Cerebellar nuclear complex (tissue), 1 donor: Measurements from ENCODE around the gene IL20RB.

Experiments
- DNase-seq, 2 experiments: peaks; one replicate each; lab custom pipeline; 2025; lab: John Stamatoyannopoulos, UW

IL20RB gene, protein sequence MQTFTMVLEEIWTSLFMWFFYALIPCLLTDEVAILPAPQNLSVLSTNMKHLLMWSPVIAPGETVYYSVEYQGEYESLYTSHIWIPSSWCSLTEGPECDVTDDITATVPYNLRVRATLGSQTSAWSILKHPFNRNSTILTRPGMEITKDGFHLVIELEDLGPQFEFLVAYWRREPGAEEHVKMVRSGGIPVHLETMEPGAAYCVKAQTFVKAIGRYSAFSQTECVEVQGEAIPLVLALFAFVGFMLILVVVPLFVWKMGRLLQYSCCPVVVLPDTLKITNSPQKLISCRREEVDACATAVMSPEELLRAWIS

GRCh38 chr3:136957751-136958288 lies at the start of gene IL20RB:
TSS of gene IL20RB (plus strand) at chr3:136957983. CDS start at chr3:136958114, 131 bp downstream.
- DNase-seq, result no peak

GRCh38 chr3:136908297-136908696 lies 49.5 kb upstream of the IL20RB start:
- no peak for DNase-seq

GRCh38 chr3:136909187-136909586 lies 48.6 kb upstream of the IL20RB start:
- no peak for DNase-seq

- no peak for DNase-seq
Measured at GRCh38 chr3:136910697-136911096, 47.1 kb upstream of the IL20RB start.

DNA sequence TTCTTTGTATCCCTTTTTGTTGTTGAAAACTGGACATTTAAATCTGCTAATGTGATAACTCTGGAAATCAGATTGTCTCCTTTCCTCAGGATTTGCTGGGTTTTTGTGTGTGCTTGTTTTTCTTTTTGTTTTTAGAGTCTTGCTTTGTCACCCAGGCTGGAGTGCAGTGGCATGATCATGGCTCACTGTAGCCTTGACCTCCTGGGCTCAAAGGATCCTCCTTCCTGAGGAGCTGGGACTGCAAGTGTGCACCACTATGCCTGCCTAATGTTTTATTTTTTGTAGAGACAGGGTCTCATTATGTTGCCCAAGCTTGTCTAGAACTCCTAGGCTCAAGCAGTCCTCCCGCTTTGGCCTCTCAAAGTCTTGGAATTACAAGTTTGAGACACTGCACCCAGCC lies 44.6 kb upstream of the IL20RB start:
- no peak for DNase-seq

GRCh38 chr3:136914739-136915138 lies 43.0 kb upstream of the IL20RB start:
- no peak for DNase-seq

DNA sequence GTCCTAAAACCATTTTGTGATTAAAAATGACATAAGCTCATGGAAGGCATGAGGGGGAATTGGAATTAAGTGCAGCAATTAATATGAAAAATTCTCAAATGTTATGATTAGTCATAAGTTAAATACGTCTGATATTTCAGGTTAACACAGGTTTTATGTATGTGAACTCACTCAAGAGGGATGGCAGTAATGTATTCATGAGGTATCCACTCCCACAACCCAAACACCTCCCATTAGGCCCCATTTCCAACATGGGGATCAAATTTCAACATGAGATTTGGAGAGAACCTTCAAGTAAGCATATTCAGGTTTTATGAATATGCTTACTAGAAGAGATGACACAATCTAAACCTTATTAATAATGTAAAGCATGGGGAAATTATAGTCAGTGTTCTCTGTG lies 41.6 kb upstream of the IL20RB start:
- DNase-seq, result no peak

GRCh38 chr3:136919799-136920580 lies 37.8 kb upstream of the IL20RB start:
- DNase-seq, result no peak

- DNase-seq, result no peak
Measured at GRCh38 chr3:136920904-136921611, 36.7 kb upstream of the IL20RB start.

GRCh38 chr3:136925425-136926190 lies 32.2 kb upstream of the IL20RB start:
- no peak for DNase-seq

DNA sequence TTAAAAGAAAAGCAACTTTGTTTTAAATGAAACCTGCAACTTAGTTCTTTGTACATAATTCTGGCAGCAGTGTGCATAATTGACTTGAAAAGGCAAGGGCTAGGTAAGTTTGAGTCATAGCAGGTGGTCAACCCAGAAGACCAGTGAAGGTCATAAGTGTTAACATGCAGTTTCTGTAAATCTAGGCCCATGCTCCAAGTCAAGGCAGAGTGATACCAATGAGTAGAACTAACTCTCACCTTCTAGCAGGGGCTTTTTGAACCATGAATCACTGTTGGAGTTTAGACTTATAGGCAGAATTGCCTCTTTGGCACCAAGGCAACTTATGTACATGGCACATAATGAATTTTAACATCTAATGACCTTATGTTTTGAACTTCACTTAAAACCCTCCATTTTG lies 29.5 kb upstream of the IL20RB start:
- no peak for DNase-seq

GRCh38 chr3:136929977-136930670 lies 27.7 kb upstream of the IL20RB start:
- no peak for DNase-seq

GRCh38 chr3:136931606-136932005 lies 26.2 kb upstream of the IL20RB start:
- no peak for DNase-seq

DNA sequence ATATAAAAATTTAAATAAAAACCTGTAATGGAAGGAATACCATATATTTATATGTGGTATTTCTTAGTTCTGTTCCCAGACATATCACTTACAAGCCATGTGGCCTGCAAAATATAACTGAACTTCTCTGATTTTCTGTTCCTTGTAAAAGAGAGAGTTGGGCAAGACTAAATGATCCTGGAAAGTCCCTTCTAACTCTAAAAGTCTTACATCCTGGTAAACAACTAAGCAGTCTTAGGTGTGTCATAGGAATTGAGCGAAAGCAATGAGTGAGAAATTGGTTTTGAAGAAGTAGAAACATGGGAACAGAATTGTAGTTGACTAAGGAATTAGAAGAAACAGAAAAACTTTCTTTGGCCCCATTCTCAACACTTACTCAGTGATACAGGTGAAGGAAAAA lies 25.3 kb upstream of the IL20RB start:
- no peak for DNase-seq

GRCh38 chr3:136932978-136933772 lies 24.6 kb upstream of the IL20RB start:
- DNase-seq, result no peak

DNA sequence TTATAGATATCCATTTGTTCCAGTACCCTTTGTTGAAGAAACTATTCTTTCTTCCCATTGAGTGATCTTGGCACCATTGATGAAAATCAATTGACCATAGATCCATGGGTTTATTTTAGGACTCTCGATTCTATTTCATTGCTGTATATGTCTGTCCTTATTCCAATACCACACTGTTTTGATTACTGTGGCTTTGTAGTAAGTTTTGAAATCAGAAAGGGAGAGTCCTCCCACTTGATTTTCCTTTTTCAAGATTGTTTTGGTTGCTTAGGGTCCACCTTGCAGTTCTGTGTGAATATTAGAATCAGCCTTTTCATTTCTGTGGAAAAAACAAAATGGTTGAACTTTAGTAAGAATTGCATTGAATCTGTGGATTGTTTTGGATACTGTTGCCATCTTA lies 20.6 kb upstream of the IL20RB start:
- DNase-seq, result no peak

GRCh38 chr3:136937851-136938250 lies 19.9 kb upstream of the IL20RB start:
- DNase-seq, result no peak

GRCh38 chr3:136938334-136938733 lies 19.4 kb upstream of the IL20RB start:
- DNase-seq, result no peak

- DNase-seq, result no peak
Measured at GRCh38 chr3:136939489-136939888, 18.3 kb upstream of the IL20RB start.

DNA sequence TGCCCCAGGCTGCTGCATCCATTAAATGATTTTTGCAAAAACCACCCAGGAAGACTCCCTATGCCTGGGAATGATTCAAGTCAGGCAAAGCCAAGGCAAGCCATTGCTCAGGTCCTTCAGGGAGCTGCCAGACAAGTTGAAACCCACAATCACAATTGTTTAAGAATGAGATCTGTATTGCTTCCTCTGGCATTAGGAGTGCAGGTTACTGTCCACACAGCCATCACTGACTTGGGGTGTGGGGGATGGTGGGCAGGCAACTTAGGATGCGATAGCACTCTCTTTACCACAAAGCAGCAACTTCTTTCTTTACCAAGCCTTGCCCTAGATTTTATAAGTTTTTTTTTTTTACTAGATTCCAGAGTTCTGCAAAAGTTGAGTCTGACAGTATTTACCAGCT lies 15.0 kb upstream of the IL20RB start:
- DNase-seq, result no peak
